GM23248 (cell line): ENCODE measurements around the gene FCRL1.

Experiments
- EZH2 ChIP-seq: fragments of 200-600 bp; sonication (generic); IDR thresholded peaks from 2 replicates; pipeline ENCODE4 v1.6.1; 2018; ENCODE audit warnings: antibody characterized with exemption, mild to moderate bottlenecking; ENCODE audit not compliant: insufficient read depth, poor library complexity, severe bottlenecking
- EZH2phosphoT487 ChIP-seq: fragments of 200-600 bp; sonication (generic); IDR thresholded peaks from 2 replicates; pipeline ENCODE4 v1.6.1; 2018; ENCODE audit warnings: antibody characterized with exemption, moderate library complexity, mild to moderate bottlenecking, low read depth; ENCODE audit not compliant: insufficient read depth

DNA sequence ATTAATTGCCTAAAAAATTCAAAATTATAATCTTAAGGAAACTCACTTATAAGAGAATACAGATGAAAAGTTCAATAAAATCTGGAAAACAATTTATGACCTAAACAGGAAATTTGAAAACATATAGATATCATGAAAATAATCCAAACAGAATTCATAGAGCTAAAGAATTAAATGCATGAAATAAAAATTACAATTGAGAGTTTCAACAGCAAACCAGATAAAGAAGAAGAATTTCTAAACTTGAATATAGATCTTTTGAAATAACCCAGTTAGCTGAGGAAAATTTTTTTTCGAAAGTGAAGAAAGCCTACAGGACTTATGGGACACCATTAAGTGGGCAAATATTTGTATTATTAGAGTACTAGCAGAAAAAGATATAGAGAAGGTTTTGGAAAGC lies 6.7 kb downstream of the FCRL1 start:
- TF ChIP-seq EZH2 (no peak), EZH2phosphoT487 (no peak)
